ENCODE results near the gene THRB.

THRB gene

DNA sequence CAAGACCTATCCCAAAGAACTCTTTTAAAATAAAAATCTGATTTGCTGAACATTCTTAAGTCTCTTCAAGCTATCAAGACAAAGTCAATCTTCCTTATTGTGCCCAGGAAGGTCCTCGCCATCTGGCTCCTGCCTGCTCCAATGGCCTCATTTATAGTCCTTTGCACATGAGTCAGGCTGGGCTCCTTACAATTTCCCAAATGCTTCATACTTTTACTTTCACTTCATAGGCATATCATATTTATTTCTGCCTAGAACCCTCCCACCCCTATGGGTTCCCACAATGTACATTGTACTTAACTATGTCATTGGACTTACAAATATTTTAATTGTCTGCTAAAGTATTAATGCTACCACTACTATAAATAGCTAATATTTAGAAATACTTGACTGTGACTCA, 9.1 kb downstream of the THRB start:
- no peak for DNase-seq

DNA sequence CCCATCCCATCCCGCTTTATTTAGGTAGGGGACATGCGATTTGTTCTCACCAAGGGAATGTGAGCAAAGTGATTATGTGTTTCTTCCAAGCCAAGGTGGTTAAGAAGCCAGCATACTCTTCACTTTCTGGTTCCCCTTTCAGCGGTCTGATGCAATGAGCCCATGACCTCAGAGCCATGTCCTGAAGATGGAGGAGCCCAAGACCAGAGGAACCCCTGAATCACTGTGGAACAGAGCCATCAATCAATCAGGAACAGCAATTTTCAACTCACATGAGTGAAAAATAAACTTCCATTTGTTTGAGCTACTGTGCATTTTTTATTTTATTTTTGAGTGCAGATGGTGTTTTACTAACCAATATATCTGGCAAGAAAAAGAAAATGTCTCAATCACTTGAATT, 10.8 kb downstream of the THRB start:
- DNase-seq = no peak

DNA sequence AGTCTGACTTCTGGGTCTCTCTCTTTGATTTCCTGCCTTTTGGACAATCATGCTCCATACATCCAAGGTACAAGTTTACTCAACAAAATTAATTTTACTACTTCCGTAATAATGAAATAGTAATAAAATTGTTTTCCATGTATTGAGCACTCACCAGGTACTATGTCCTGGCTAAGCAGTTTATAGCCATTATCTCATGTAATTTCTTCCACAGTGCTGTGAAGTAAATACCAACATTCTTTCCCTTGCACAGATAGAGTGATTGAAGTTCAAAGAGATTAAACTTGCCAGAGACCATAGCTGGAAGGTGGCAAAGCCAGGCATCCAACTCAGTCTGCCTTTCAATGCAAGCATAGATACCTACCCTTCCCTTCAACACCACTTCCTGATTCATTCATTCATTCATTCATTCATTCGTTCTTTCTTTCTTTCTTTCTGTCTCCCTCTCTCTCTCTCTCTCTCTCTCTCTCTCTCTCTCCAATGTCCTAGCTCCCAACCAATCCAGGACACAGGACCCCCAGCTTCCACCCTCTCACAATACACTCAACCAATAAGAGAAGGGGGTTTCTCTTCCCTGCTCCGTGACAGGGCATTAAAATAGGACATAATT, 12.4 kb downstream of the THRB start:
- DNase-seq = no peak

DNA sequence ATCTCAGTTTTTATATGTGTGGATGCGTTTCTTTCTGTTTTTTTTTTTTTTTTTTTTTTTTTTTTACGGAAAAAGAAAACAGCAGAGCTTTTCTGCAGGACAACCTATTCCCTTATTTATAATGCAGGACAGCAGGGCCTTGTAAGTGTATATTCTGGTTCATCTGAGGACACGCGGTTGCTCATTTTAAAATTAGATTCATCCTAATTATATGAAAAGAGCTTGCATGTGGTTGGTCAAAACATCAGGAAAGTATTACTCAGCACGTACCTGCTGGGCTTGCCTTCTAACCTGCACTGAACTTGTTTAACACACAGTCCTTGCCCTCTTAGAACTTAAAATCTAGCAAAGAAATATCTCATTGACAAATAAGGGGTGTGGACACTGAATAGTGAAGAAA, 13.5 kb downstream of the THRB start:
- no peak for DNase-seq

DNA sequence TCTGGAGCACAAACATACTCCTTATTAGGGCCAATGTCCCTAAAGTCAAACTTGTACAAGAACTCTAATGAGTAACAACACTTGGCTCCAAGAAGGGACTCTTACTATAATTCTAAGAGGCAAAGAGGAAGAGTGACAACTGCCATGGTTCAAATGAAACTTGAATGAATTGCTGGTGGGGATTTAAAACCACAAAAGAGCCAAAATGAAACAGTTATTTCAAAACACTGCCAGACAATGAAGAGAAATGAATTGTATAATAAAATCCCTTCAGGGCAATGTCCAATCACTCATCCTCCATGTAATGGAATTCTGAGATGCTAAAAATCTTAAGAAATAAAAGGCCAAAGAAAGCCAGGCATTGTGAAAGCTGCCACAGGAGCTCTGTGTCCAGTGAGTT, 14.2 kb downstream of the THRB start:
- DNase-seq = no peak

DNA sequence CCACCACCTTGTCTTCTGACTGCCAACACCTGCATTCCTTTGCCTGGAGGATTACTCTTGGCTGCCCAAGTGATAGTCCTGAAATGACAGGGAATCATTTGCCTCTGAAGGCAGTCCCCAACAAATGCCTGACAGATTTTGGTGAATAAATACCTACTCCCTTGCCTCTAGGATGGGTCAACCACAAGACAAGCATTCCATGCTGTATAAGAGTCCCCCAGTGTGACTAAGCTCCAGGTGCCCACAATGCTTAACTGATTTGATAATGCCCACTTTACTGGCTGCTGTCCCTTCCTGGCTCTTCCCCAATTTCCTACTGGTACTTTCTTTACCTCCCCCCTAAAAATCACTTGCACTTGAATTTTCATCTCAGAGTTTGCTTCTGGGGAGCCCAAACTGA, 14.8 kb downstream of the THRB start:
- no peak for DNase-seq

DNA sequence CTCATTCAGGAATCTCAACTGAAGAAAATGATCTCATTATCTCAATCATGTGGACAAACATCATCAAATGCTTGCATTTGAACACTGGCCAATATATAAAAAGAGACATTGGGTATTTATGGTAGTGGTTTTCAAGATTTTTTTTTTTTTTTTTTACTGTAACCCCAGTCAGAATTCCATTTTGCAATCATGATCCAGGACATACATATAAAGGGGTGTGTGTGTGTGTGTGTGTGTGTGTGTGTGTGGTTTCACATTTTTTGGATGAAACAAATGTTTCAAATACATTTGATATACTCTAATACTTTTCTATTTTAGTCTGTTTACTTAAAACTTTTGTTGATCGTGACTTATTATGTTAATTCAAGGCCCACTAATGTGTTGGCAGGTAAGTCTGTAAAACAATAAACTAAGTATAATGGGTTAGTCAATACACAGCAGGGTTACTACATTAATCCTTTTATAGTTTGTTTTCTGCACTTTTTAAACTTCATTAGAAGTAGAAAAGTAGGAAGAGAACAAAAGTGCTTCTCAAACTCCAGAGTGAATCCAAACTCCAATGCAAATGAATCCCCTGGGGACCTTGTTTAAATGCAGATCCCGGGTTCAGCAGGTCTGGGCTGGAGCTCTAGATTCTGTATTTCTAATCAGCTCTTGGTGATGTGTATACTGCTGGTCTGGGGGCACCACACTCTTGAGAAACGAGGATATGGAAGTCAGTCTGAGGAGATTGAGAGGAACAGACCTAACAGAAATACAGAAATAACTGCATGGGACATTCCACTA, 17.6 kb downstream of the THRB start:
- DNase-seq = no peak

DNA sequence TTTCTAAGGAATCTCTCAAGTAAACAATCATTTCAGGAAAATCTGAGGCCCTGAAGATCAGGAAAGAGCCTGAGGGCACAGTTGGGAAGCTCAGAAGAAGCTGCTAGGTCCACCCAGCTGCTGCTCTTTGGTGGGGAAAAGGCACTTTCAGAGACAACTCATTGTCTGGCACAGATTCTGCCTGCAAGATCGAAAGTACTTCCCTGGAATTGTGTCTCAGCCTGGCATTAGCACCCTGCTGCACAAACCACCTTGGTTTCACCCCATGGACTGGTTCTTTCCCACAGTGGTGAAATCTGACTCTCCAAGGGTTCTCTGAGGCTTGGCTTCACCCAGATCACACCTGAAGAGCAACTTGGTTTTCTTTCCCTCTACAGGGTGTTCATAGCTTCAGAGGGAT, 18.7 kb downstream of the THRB start:
- no peak for DNase-seq

DNA sequence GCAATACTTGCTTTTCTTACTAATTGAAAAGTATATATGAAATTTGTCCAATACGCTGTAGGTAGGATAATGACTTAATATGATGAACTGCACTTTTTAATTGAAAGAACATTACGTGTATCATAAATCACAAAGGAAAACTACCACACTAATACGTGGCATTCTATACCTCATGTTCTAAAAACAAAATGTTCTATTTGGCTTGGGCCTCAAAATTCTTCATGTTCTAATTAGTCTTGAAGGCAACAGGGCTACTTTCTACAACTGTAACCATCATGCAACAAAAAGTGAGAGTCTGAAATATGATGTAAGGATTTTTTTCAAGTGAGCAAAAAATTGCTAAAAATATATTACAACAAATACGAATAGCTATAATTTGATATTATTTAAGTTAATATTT, 19.8 kb downstream of the THRB start:
- no peak for DNase-seq

DNA sequence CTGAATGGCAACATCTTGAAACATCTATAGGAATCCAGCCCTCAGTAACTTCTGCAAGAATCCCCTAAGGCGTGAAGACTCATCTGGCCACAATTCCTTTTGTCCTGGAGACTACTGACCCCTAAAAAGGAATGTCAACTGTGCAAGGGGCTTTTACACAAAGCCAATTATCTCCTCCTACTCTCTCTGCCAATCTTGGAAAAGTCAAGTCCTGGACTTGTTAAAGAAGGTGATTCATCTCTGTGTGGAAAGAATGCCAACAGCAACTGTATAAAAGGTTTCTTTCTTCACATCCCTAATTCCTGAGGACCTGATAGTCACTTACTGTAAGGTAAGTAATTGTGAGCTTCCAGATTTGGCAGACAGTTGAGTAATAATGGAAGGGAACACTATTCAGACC, 22.3 kb downstream of the THRB start:
- no peak for DNase-seq

DNA sequence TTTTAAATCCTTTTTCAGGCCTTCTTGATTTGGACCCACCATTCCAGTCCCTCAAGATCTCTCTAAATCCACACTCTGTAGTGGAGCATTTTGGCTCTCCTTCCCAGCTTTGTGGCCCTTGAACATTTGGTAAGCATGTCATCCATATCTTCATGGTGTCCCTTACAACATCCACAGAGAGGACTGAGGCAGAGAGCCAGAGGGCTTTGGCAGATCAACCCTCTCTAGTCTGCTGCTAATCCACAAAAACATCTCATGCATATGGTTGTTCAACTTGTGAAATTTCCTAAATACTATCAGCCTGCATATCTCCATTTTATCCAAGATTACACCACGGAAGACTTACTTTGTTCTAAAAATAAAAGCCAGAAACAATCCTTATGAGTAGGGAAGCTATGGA, 23.2 kb downstream of the THRB start:
- no peak for DNase-seq

DNA sequence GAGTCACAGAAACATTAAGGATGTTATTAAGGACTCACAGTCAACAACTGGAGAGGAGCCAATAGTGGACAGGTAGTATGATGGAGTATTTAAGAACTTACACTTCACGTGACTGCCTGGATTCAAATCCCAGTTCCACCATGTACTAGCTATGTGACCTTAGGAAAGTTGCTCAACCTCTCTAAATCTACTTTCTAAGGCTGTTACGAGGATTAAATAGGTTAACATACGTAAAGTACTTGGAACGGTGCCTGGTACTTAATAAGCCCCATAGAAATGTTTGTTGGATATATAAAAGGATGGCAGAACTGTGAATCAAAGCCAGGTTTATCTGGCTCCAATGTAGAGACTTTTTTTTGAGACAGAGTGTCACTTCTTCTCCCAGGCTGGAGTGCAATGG, 24.4 kb downstream of the THRB start:
- no peak for DNase-seq

DNA sequence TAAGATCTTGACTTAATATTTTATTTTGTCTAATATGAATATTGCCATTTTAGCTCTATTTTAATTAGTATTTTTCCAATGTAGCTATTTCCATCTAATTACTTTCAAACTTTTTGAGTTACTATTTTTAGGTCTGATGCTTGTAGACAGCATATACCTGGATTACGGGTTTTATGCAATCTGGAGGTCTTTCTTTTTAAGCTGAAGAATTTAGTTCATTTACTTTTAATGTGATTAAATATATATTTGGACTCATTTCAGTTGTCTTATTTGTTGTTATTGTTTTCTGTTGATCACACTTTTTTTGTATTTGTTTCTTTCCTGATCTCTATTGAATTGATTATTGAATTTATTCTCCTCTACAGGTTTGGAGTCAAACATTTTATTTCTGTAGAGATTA, 30.3 kb downstream of the THRB start:
- no peak for DNase-seq

DNA sequence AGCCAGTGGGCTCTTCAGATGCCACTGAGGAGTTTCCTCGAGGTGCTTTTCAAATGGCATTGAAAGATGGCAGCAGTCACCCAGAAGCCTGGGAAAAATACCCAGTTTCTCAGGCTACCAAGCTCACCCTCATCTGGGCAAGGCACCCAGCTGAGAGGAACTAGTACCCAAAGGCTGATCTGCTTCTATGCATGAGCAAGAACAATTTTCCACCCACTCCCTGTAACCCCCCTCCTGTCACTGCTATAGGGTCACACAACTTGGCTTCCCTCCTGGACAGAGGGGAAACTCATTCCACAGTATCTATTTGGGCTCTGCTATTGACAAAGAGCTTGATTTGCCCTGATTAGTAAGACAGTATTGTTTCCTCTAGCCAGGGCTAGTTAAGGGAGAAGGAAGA, 31.9 kb downstream of the THRB start:
- no peak for DNase-seq

DNA sequence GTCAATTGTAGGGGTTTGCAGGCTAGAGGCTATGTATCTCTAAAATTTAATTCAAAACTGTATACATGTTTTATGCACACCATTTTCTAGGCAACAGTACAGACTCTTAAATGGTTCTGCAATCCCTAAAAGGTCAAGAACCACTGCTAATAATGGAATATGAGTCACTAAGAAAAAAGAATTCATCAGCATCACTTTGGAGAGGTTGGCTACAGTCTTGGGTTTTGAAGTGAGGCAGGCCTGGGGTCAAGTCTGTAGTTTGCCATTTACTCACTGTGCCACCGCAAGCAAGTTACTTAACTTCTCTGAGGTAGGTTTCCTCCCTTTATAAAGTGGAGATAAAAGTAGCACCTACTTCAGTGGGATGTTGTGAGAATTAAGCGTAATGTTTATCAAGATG, 33.7 kb downstream of the THRB start:
- DNase-seq = no peak

DNA sequence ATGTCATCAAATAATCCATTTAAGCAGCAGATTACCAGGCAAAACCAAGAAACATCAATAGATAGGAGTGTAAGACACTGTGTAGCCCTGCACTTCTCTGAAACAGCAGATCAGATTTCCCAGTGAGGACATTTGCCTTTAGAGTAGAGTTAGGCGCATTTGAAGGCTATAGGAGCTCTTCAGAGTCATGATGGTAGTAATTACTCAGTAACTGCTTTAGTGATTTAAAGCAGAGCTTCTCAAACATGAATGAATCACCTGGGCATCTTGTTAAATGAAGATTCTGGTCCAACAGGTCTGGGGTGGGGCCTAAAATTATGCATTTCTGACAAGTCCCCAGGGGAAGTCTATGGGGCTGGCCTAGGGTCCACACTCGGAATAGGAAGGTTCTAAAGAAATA, 36.9 kb downstream of the THRB start:
- DNase-seq = no peak

DNA sequence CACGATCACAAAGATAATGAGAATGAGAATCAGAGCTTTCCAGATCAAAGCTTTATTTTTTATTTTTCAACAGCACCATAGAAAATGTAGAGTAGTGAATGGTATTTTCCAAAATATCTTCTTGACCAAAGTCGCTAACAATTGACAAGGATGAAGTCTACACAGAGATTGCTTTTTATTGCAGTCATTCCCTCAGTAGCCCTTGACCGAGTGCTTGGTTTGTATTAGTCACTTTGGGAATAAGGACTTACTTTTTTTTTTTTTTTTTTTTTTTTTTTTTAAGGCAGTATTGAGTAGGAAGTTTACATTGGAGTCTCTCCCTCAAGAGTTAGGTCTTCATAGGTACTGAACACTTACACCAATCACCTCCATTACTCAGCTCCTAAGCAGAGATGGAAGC, 39.8 kb downstream of the THRB start:
- DNase-seq = no peak

DNA sequence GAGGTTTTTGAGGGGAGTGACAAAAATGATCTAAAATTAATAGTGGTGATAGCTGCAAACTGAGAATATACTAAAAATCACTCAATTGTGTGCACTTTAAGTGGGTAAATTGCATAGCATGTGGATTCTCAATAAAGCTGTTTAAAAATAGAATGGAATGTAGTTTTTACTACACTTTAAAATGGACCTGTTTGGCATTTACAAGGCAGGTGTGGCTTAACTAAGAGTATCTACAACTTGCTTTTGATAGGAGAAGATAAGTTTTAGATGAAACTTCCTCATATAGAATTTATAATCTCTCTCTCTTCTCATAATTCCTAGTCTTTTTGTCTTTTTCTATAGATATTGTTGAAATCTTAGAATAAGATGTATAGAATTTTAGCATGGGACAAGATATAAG, 40.3 kb downstream of the THRB start:
- DNase-seq = no peak

DNA sequence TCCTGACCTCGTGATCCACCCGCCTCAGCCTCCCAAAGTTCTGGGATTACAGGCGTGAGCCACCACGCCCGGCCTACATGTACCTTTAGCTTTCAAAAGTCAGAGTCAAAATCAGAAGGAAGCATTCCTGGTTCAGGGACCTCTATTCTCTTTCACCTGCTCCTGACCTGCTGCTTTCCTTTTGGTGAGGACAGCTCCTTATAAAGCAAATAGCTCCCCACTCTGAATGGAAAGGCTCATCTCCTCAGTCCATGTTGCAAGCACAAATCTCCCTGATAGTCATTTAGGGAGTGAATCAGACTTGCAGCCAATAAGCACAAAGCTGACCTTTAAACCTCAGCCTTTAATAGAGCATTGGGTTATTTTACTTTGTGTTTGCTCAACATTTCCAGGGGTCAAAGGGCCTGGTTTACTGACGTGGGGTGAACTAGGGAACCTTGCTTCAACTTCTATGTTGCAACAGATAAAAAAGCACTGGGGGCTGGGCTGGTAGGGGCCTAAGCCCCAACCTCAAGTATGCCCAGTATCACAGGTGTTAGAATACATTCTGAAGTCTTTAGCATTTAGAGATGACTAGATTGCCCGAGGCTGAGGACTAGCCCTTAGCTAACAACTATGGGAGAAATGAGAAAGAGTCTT, 43.1 kb downstream of the THRB start:
- DNase-seq = no peak

DNA sequence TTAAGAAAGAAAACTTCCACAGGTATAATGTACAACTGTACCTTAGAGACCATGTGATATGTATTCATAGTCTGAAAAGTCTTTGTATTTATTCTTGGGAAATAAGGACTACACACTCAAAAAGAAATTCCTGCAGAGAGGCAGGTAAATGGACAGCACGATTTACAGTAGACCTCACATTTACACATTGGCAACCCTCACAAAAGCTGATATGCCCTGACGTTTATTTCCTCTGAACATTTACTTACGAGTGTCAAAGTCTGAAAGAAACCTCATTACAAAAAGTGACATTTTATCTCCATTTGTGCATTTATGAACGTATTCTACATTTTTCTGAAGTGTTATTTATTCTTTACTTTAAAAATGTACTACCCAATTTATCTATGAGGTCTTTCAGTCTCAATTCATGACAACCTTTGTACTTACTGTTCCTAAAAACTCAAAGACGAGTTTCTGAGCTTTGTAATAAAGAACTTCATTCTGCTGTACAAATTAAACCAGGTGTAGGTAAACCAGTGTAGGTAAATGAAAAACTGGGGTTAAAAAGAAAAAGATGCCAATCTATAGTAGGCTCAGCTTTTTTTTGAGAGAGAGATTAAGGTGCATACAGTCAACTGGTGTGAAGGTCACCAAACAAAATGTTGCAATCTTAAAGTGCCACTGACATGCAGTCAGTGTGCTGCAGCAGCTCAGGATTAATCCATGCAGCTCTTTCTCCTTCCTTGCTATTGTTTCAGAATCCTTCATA, 44.3 kb downstream of the THRB start:
- DNase-seq = no peak

DNA sequence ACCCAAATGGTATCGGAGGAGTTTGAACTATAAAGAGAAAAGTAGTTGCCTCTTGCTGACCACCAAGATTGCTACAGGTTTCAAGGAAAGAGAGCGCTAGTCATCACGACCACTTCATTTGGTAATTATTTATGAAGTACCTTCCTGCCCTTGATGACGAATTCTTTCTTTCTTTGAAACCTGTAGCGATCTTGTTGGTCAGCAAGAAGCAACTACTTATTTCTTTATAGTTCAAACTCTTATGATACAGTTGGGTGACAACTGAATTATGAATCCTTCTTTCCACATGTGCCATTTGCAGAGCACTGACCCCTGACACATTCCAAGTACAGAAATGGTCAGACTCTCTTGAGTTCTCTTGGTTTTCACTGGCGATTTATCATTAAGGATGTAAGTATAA, 46.8 kb downstream of the THRB start:
- DNase-seq = no peak

DNA sequence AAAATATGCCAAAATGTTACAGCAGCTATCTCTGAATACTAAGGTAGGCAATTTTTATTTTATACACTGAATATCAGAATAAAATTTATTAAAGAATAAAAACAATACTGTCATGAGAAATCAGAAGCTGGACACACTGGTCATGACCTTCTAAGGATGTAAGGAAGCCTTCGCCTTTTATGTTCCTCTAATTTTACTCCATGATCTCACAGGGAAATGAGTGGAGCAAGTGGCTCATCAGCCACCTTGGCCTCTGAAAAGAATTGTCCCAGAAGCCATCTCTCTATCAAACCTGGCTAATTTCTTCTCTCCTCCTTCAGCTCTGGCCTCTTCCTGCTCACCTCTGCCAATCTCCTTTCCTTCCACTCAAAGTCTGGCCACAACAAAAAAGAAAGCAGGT, 48.6 kb downstream of the THRB start:
- DNase-seq = no peak

DNA sequence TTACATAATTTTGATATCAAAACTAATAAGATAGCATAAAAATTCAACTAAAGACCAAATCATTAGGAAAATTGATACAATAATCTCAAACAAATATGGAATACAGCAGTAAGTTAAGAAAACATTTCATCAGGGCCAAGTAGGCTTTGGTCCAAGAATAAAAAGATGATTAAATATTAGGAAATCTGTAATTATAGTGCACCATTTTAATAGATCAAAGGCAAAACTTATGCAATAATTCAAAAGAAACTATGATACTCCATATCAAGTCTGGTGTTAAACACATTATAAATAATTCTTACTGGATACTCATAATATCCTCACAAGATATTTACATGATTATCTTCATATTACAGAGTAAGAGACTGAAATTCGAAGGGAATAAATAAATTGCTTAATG, 51.2 kb downstream of the THRB start:
- no peak for DNase-seq

Measured in KG1 (cell line).